A673 (cell line): ENCODE measurements around the gene CARMIL3. TPM values are rescaled to one million over a fixed set of nuclear protein-coding genes. Genes with fewer than 3 reads are reported as not detected.

Source experiments
- BruUV-seq: library from RNA; stranded (reverse); fragments of 400-500 nt; replicated peaks from 2 replicates; lab custom pipeline; 2021; lab: Mats Ljungman, UMichigan
- CTCF ChIA-PET: fragments of 300-600 bp; sonication (Branson Sonifier 250); formaldehyde crosslinking; loops from one replicate; lab custom pipeline; 2022; ENCODE audit warnings: antibody characterized with exemption; lab: Charles Lee
- POLR2A ChIA-PET: fragments of 300-600 bp; sonication (Branson Sonifier 250); formaldehyde crosslinking; loops from one replicate; lab custom pipeline; 2022; ENCODE audit warnings: antibody characterized with exemption; ENCODE audit not compliant: low non-redundant PET; lab: Charles Lee
- DNase-seq: peaks from one replicate; pipeline ENCODE4 v3.0.0-alpha.2; 2015; ENCODE audit warnings: low spot score
- H3K27ac ChIP-seq: fragments of 200-600 bp; sonication (generic); 2 replicates; pipeline ENCODE4 v1.5.1; 2016; ENCODE audit warnings: mixed run types, low read depth, mild to moderate bottlenecking, mixed read lengths, antibody characterized with exemption, low read length; ENCODE audit not compliant: poor library complexity, severe bottlenecking
- H3K27me3 ChIP-seq: fragments of 200-600 bp; sonication (generic); replicated peaks from 2 replicates; pipeline ENCODE4 v1.6.1; 2017; ENCODE audit warnings: mixed run types, low read depth, mild to moderate bottlenecking, mixed read lengths, antibody characterized with exemption, low read length; ENCODE audit not compliant: insufficient read depth, poor library complexity
- H3K36me3 ChIP-seq: fragments of 200-600 bp; sonication (generic); 2 replicates; pipeline ENCODE4 v1.6.1; 2016; ENCODE audit warnings: mixed run types, mild to moderate bottlenecking, mixed read lengths, antibody characterized with exemption, low read length; ENCODE audit not compliant: insufficient read depth, poor library complexity, severe bottlenecking
- H3K4me1 ChIP-seq: fragments of 200-600 bp; sonication (generic); 2 replicates; pipeline ENCODE4 v1.6.1; 2017; ENCODE audit warnings: mixed run types, mild to moderate bottlenecking, mixed read lengths, antibody characterized with exemption, low read length; ENCODE audit not compliant: insufficient read depth, poor library complexity, severe bottlenecking
- H3K4me3 ChIP-seq: fragments of 200-600 bp; sonication (generic); 2 replicates; pipeline ENCODE4 v1.5.1; 2016; ENCODE audit warnings: low read depth, mixed run types, mild to moderate bottlenecking, mixed read lengths, low read length; ENCODE audit not compliant: poor library complexity, severe bottlenecking
- H3K9me3 ChIP-seq: fragments of 200-600 bp; sonication (generic); 2 replicates; pipeline ENCODE4 v1.6.1; 2016; ENCODE audit warnings: mixed run types, low read depth, mild to moderate bottlenecking, mixed read lengths, antibody characterized with exemption, low read length; ENCODE audit not compliant: poor library complexity, severe bottlenecking
- CTCF ChIP-seq: fragments of 300-800, 200-600 bp; sonication (generic); conservative IDR thresholded peaks from 2 replicates; pipeline ENCODE4 v1.5.1; 2017; ENCODE audit warnings: low read depth, mild to moderate bottlenecking, antibody characterized with exemption, low read length, moderate library complexity, mixed read lengths
- EZH2 ChIP-seq: fragments of 200-600 bp; sonication (generic); IDR thresholded peaks from 2 replicates; pipeline ENCODE4 v1.6.1; 2017; ENCODE audit warnings: borderline replicate concordance, low read depth, mild to moderate bottlenecking, mixed read lengths, antibody characterized with exemption, low read length; ENCODE audit not compliant: poor library complexity, severe bottlenecking
- intact Hi-C: fragments of 100-400 bp; cut with micrococcal nuclease; formaldehyde crosslinking; loops from one replicate; pipeline ENCODE4 v1.10.0; 2022; ENCODE audit not compliant: unreplicated experiment
- total RNA-seq: library from RNA; stranded (reverse); gene quantifications from 2 replicates; pipeline ENCODE4 v1.2.3, GENCODE V29; 2021

The CARMIL3 gene
- total RNA-seq, 1 experiment from 2014 or later = 0.49 TPM

GRCh38 chr14:24060984-24061913 is 9.4 kb downstream of the CARMIL3 start:
- Histone ChIP-seq H3K27ac (no peak overlapping the region), H3K27me3 (no peaks in the 10 kb centered on the region), H3K4me1 (no peaks in the 10 kb centered on the region), H3K9me3 (no peaks in the 10 kb centered on the region), H3K36me3 (no peaks in the 10 kb centered on the region), H3K4me3 (no peak overlapping the region)
- TF ChIP-seq EZH2 (no peak), CTCF (no peak)
- no TSS peak for BruUV-seq
- intact Hi-C loops = no loop called here
- no peak for DNase-seq
- POLR2A ChIA-PET = no interaction called here
- CTCF ChIA-PET = interaction anchor here (1.5 to 1.6 kb wide), 2 partner anchors 19 to 236 kb away, joined by 3 read pairs; no protein-coding TSS in a partner anchor

- no TSS peak for BruUV-seq
- H3K4me1 ChIP-seq = no peaks in the 10 kb centered on the region
- no peak for TF ChIP-seq CTCF
- no peak for TF ChIP-seq EZH2
- no peak overlapping the region for H3K27ac ChIP-seq
- H3K27me3 ChIP-seq = no peaks in the 10 kb centered on the region
- DNase-seq = no peak
- ChIA-PET CTCF (interaction anchor here (1.5 kb wide), 1 partner anchor 234 kb away, joined by 3 read pairs; no protein-coding TSS in a partner anchor), POLR2A (interaction anchor here (0.6 kb wide), 1 partner anchor 183 kb away, joined by 3 read pairs; no protein-coding TSS in a partner anchor)
- intact Hi-C loops = no loop called here
- no peaks in the 10 kb centered on the region for H3K36me3 ChIP-seq
- H3K9me3 ChIP-seq = no peaks in the 10 kb centered on the region
- H3K4me3 ChIP-seq = no peak overlapping the region
These were observed 10.6 kb downstream of the CARMIL3 start for GRCh38 chr14:24062216-24062980.

- TF ChIP-seq CTCF = no peak
- TF ChIP-seq EZH2 = no peak
- H3K36me3 ChIP-seq = no peaks in the 10 kb centered on the region
- no peak overlapping the region for H3K4me3 ChIP-seq
- no peak for DNase-seq
- intact Hi-C loops = no loop called here
- no peaks in the 10 kb centered on the region for H3K4me1 ChIP-seq
- CTCF ChIA-PET = no interaction called here
- no peak overlapping the region for H3K27ac ChIP-seq
- no TSS peak for BruUV-seq
- no peaks in the 10 kb centered on the region for H3K9me3 ChIP-seq
- POLR2A ChIA-PET = no interaction called here
- no peaks in the 10 kb centered on the region for H3K27me3 ChIP-seq
These were observed 11.5 kb downstream of the CARMIL3 start for GRCh38 chr14:24063263-24063836.
